ENCODE results near the gene MYEF2.

The MYEF2 gene

GRCh38 chr15:48177766-48178647, at the start of gene MYEF2:
Gene MYEF2, minus strand, starts transcription at chr15:48178295. Its CDS starts 58 bp downstream, at chr15:48178237.
- in situ Hi-C loops (cut with MboI; ENCODE audit: low sequenced_read_pairs): no loop called here

- in situ Hi-C loops (cut with MboI; ENCODE audit: low sequenced_read_pairs): no loop called here
Measured at GRCh38 chr15:48225771-48226170, 47.7 kb upstream of the MYEF2 start.

GRCh38 chr15:48222627-48223026, 44.5 kb upstream of the MYEF2 start:
- in situ Hi-C loops (cut with MboI; ENCODE audit: low sequenced_read_pairs): no loop called here

- in situ Hi-C loops (cut with MboI; ENCODE audit: low sequenced_read_pairs): no loop called here
Measured at GRCh38 chr15:48221885-48222284, 43.8 kb upstream of the MYEF2 start.

GRCh38 chr15:48221261-48221660, 43.2 kb upstream of the MYEF2 start:
- in situ Hi-C loops (cut with MboI; ENCODE audit: low sequenced_read_pairs): no loop called here

- in situ Hi-C loops (cut with MboI; ENCODE audit: low sequenced_read_pairs): no loop called here
Measured at GRCh38 chr15:48205981-48206380, 27.9 kb upstream of the MYEF2 start, which contains the start of gene SLC12A1. Gene SLC12A1, plus strand, starts transcription at chr15:48206302. Its CDS starts 1,418 bp downstream, at chr15:48207720.

GRCh38 chr15:48202068-48202467, 24.0 kb upstream of the MYEF2 start:
- in situ Hi-C loops (cut with MboI; ENCODE audit: low sequenced_read_pairs): no loop called here

GRCh38 chr15:48191574-48192225, 13.6 kb upstream of the MYEF2 start, which contains the start of gene CTXN2:
Gene CTXN2, plus strand, starts transcription at chr15:48191665. Its CDS starts 9,636 bp downstream, at chr15:48201301.
- in situ Hi-C loops (cut with MboI; ENCODE audit: low sequenced_read_pairs): no loop called here

- in situ Hi-C loops (cut with MboI; ENCODE audit: low sequenced_read_pairs): no loop called here
Measured at GRCh38 chr15:48190932-48191573, 13.0 kb upstream of the MYEF2 start.

GRCh38 chr15:48186271-48186670, 8.2 kb upstream of the MYEF2 start:
- in situ Hi-C loops (cut with MboI; ENCODE audit: low sequenced_read_pairs): no loop called here

GRCh38 chr15:48185529-48185928, 7.4 kb upstream of the MYEF2 start:
- in situ Hi-C loops (cut with MboI; ENCODE audit: low sequenced_read_pairs): no loop called here

- in situ Hi-C loops (cut with MboI; ENCODE audit: low sequenced_read_pairs): no loop called here
Measured at GRCh38 chr15:48182749-48183148, 4.7 kb upstream of the MYEF2 start.

- in situ Hi-C loops (cut with MboI; ENCODE audit: low sequenced_read_pairs): no loop called here
Measured at GRCh38 chr15:48178648-48178931, 495 bp upstream of the MYEF2 start.

GRCh38 chr15:48177383-48177765, 721 bp downstream of the MYEF2 start:
- in situ Hi-C loops (cut with MboI; ENCODE audit: low sequenced_read_pairs): no loop called here

GRCh38 chr15:48176957-48177356, 1.1 kb downstream of the MYEF2 start:
- in situ Hi-C loops (cut with MboI; ENCODE audit: low sequenced_read_pairs): no loop called here

GRCh38 chr15:48176112-48176511, 2.0 kb downstream of the MYEF2 start:
- in situ Hi-C loops (cut with MboI; ENCODE audit: low sequenced_read_pairs): no loop called here

GRCh38 chr15:48175126-48175525, 3.0 kb downstream of the MYEF2 start:
- in situ Hi-C loops (cut with MboI; ENCODE audit: low sequenced_read_pairs): no loop called here

- in situ Hi-C loops (cut with MboI; ENCODE audit: low sequenced_read_pairs): no loop called here
Measured at GRCh38 chr15:48170981-48171380, 7.1 kb downstream of the MYEF2 start.

GRCh38 chr15:48168616-48169015, 9.5 kb downstream of the MYEF2 start:
- in situ Hi-C loops (cut with MboI; ENCODE audit: low sequenced_read_pairs): no loop called here

GRCh38 chr15:48153526-48153925, 24.6 kb downstream of the MYEF2 start:
- in situ Hi-C loops (cut with MboI; ENCODE audit: low sequenced_read_pairs): no loop called here

GRCh38 chr15:48149858-48150257, 28.2 kb downstream of the MYEF2 start:
- in situ Hi-C loops (cut with MboI; ENCODE audit: low sequenced_read_pairs): no loop called here

GRCh38 chr15:48147358-48147757, 30.7 kb downstream of the MYEF2 start:
- in situ Hi-C loops (cut with MboI; ENCODE audit: low sequenced_read_pairs): no loop called here
